EL (cell line): ENCODE data around the gene THSD7B.
A peak's percentile ranks its signal among the peaks of the same experiment; 100 is the strongest.
"Not testable (repeated sequence)": the region's sequence is repeated elsewhere in the genome, so short reads cannot be mapped to it uniquely, and the experiment has no call there.

Source experiments
- DNase-seq: peaks from one replicate; pipeline ENCODE4 v3.0.0-alpha.2; 2016

The THSD7B gene

DNA sequence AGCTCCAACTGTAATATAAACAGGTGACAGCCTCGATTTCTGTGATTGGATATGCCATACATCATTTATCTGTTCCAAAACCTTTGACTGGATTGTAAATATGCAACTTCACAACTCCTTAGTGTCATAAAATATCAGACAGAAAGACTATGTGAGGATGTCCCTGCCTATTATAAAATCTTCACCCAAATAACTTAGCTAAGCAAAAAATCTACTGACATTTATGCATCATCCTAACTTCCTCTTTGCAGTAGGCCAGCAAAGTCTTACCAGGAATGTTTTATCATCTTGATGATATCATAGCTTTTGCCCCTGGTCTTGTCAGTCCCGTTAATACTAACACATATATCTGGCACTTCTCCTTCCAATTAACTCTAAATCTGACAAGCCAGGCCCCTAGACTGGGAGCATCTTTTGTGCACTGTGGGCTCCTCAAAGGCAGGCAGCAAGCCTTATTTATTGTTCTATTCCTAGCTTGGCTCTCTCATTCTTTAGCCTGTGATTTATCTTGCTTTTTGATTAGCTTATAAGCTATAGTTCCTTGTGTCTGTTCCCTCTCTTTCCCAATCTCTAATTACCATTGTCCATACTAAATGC, 842.5 kb downstream of the THSD7B start:
- DNase-seq, result no peak

DNA sequence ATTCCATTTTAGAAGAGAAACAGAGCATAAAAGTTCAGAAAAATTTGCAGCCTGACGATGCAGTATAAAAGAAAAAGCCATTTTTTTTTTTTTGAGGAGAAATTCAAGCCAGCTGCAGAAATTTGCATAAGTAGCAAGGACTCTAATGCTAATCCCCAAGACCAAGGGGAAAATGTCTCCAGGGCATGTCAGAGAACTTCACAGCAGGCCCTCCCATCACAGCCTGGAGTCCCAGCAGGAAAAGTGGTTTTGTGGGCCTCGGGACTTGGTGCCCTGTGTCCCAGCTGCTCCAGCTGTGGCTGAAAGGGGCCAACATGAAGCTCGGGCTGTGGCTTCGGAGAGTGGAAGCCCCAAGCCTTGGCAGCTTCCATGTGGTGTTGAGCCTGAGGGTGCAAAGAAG, 873.6 kb downstream of the THSD7B start:
- DNase-seq, result no peak

GRCh38 chr2:137644731-137645130, 879.4 kb downstream of the THSD7B start:
- no peak for DNase-seq

DNA sequence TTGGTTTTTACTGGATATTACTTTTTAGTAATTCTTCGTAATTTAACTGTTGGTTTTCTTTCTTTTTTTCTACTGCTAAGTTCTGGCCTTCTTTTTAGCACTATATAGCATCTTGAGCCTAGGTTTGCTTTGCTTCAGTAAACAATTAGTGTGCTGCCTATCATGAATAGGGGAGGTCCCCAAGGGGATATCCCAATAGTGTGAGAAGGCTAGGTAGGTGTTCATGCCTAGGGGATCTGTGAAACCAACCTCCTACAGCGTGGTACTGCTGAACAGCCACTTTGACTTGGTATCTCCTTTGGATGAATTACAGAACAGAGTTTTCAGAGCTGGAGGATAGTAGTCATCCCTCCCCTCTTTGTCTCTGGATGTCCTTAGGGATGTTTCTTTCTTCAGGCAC, 888.7 kb downstream of the THSD7B start:
- no peak for DNase-seq

GRCh38 chr2:137655814-137656213, 890.5 kb downstream of the THSD7B start:
- no peak for DNase-seq

- DNase-seq, result no peak
These were observed 893.1 kb downstream of the THSD7B start for GRCh38 chr2:137658433-137658832.

- peak; percentile 2 for DNase-seq
These were observed 894.3 kb downstream of the THSD7B start for GRCh38 chr2:137659616-137660015.

DNA sequence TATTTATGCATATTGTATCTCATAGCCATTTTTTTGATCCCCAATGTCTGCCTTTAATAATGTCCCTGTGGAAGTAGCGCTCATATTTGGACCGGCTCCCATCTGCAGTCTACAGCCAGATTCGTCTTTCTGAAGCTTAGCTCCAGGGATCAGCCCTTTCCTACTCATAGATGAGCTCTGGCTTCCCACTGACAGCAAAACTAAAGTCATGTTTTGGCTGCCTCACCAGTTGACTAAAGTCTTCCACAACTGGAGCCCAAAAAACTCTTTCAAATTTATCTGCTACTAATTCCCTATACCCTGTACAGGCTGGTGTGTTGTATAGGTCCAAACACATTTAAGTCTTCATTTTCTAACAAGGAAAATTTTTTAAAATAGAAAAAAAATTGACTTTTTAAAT, 904.8 kb downstream of the THSD7B start:
- DNase-seq, result no peak

GRCh38 chr2:137672989-137673552, 907.7 kb downstream of the THSD7B start:
- no peak for DNase-seq

- no peak for DNase-seq
These were observed 909.6 kb downstream of the THSD7B start for GRCh38 chr2:137674991-137675390.

DNA sequence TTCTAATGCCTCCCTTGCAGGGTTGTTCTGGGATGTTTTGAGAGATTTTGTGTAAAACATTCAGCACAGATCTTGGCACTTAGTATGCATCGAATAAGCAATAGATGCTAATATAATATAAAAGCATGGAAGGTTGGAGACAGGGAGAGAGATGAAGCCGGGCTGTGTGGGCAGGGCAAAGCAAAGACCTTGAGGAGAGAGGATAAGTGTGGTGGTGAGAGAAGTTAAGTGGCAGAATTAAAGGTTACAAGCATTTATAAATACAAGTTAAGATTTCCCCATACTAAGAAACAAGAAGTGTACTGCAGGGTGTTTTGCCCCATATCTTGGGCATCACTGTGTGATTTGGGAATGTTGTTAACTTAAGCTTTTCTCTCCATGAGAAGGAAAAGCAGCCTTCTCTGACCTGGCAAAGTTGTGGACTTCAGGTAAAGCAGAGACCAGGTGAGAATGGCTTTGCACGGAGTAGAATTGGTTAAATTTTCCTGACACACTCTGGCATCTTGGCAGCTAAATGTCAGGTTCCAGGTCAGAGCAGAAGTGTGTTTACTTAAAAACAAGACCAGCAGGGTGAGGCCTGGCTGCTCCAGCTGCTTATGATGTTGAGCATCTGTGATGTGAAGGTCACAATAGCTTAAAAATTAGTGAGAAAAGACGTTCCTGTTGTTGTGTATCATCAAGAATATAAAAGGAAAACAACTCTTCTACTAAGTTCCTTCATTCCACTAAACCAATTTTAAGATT, 910.4 kb downstream of the THSD7B start:
- DNase-seq, result no peak

DNA sequence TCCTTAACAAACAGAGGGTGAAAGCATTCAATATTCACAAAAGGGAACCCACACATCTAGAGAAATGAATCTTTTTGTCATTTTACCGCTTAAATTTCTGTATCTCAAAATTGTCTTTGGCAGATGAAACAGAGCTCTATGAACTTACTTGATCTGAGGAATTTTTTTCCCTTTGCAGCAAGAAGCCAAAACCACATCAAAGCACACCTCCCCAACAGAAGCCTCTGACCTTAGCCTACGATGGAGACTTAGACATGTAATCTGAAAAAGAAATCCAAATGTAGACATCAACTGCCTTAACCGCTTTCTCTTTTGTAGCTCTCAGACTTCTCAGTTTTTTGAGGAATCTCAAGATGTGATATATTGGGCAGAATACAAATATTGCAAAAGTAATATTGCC, 911.0 kb downstream of the THSD7B start:
- DNase-seq, result no peak

GRCh38 chr2:137677466-137677865, 912.1 kb downstream of the THSD7B start:
- no peak for DNase-seq

- DNase-seq, result peak; percentile 1
These were observed 924.2 kb downstream of the THSD7B start for GRCh38 chr2:137689549-137689948.

GRCh38 chr2:137693534-137693933, 928.2 kb downstream of the THSD7B start:
- no peak for DNase-seq

GRCh38 chr2:137696916-137697315, 931.6 kb downstream of the THSD7B start:
- no peak for DNase-seq

DNA sequence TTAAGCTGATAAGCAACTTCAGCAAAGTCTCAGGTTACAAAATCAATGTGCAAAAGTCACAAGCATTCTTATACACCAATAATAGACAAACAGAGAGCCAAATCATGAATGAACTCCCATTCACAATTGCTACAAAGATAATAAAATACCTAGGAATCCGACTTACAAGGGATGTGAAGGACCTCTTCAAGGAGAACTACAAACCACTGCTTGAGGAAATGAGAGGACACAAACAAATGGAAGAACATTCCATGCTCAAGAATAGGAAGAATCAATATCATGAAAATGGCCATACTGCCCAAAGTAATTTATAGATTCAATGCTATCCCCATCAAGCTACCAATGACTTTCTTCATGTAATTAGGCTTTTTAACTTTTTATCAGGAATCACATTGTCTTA, 934.9 kb downstream of the THSD7B start:
- not testable (repeated sequence) for DNase-seq

DNA sequence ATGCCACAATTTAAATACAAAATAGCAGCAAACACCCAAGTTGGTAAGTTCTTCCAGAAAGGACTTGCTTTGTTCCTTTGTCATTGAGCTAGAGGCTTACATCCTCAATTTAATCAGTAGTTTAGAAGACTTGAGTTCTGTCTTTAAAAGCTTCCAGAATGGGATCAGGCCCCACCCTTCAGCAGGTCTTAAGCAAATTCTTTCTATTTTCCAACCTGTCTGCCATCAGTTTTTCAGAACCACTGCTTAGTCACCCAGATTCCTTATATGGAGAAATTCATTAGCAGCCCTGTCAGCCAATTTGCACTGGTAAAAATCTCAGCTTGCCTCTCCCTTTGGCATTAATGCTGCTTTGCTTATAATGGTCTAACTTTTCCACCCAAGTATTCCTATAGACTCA, 935.3 kb downstream of the THSD7B start:
- DNase-seq, result no peak

GRCh38 chr2:137705296-137705695, 940.0 kb downstream of the THSD7B start:
- DNase-seq, result no peak

DNA sequence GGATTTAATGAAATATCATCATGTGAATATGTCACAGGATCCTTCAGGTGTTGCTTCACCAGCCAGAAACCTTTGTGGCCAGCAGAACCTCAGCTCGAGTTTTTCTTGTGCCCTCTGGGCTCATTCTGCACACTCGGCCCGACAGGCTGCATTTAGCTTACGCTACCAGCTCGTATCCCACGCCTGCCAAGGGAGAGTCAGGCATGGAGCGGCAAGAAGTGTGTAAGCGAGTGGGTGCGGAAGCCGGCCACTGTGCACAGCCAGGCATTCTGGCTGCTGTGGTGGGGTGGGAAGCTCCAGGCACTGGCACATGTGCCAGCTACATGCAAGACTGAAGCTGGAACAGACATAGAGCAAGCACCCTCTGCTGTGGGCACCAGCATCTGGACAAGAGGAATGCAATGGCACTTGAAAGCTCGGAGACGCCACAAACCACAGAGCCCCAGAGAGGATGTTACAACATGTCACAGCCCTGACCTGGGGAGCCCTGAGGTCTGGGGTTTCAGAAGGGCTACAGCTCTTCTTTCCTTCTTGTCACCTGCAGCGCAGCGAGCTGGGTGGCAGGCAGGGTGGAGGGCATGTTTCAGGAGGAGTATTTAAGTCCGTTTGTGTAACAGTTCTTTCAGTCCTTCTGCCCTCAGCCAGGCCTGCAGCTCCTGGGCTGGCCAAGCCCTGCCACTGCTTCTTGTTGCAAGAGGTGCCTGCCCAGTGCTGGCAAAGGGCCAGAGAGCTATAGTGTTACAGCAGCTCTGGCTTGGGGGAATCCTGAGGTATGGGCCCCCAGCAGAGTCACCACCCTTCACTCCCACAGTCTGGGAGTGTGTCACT, 941.7 kb downstream of the THSD7B start:
- DNase-seq, result no peak

GRCh38 chr2:137708311-137708710, 943.0 kb downstream of the THSD7B start:
- no peak for DNase-seq

GRCh38 chr2:137715731-137716191, 950.4 kb downstream of the THSD7B start:
- DNase-seq, result no peak

DNA sequence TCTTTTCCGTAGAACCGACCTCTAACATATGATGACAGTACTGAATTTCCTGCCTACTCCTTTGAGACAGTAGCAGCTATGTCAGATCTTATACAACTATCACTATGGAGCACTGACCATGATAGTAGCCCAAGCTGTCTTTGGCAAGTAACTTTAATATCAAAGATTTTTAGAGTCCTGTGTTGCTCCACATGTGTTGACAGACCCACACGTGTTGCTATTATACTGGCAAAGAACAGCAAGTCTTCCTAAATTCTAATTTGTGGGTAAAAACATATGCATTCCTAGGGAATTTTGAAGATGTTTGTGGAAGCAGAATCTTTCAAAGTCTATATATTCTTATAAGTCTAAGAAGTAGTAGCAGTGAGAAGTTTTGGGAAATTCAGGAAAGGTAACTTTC, 953.4 kb downstream of the THSD7B start:
- no peak for DNase-seq

DNA sequence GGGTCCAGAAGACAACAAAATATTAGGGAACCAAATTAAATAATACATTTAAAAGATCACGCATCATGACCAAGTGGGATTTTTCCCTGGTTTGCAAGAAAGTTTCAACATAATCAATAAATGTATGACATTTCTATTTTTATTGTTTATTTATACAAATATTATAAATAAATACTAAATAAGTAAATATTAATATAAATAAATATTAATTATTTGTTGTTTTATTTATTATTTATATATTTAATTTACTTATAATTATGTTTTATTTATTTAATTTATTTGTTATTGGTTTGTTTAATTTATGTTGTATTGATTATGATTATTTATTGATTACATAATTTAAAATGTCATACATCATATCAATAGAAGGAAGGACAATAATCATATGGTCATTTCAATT, 956.4 kb downstream of the THSD7B start:
- no peak for DNase-seq
